SK-N-MC (cell line): ENCODE results near the gene INPP5A.

Experiments
- DNase-seq: peaks from one replicate; pipeline ENCODE4 v3.0.0-alpha.2; 2011; ENCODE audit warnings: low read depth, low spot score
- H3K27ac ChIP-seq: fragments of 200-600 bp; sonication (generic); 2 replicates; pipeline ENCODE4 v1.5.1; 2016; ENCODE audit warnings: mixed run types
- H3K36me3 ChIP-seq: fragments of 200-600 bp; sonication (generic); 2 replicates; pipeline ENCODE4 v1.6.1; 2017; ENCODE audit warnings: antibody characterized with exemption, low read length, mixed read lengths; ENCODE audit not compliant: insufficient read depth
- H3K4me3 ChIP-seq: fragments of 200-600 bp; sonication (generic); 2 replicates; pipeline ENCODE4 v1.5.1; 2016
- H3K9ac ChIP-seq: fragments of 200-600 bp; sonication (generic); 2 replicates; pipeline ENCODE4 v1.8.0; 2017; ENCODE audit warnings: mixed run types, mixed read lengths; ENCODE audit not compliant: insufficient read length
- H3K9me3 ChIP-seq: fragments of 200-600 bp; sonication (generic); 2 replicates; pipeline ENCODE4 v1.6.1; 2017; ENCODE audit warnings: low read depth, mild to moderate bottlenecking, antibody characterized with exemption, low read length, moderate library complexity, mixed read lengths
- EZH2 ChIP-seq: fragments of 200-600 bp; sonication (generic); IDR thresholded peaks from one replicate; pipeline ENCODE4 v1.6.1; 2017; ENCODE audit warnings: antibody characterized with exemption
- FOXP2 ChIP-seq: optimal IDR thresholded peaks from 2 replicates; pipeline ENCODE3; 2011; ENCODE audit warnings: mild to moderate bottlenecking, moderate library complexity; ENCODE audit not compliant: insufficient read depth; ENCODE audit errors: extremely low read length, control extremely low read depth
- POLR2AphosphoS5 ChIP-seq: IDR thresholded peaks from 2 replicates; pipeline ENCODE4 v1.6.1; 2012; ENCODE audit warnings: mild to moderate bottlenecking, low read depth, low read length, borderline replicate concordance

Gene INPP5A

DNA sequence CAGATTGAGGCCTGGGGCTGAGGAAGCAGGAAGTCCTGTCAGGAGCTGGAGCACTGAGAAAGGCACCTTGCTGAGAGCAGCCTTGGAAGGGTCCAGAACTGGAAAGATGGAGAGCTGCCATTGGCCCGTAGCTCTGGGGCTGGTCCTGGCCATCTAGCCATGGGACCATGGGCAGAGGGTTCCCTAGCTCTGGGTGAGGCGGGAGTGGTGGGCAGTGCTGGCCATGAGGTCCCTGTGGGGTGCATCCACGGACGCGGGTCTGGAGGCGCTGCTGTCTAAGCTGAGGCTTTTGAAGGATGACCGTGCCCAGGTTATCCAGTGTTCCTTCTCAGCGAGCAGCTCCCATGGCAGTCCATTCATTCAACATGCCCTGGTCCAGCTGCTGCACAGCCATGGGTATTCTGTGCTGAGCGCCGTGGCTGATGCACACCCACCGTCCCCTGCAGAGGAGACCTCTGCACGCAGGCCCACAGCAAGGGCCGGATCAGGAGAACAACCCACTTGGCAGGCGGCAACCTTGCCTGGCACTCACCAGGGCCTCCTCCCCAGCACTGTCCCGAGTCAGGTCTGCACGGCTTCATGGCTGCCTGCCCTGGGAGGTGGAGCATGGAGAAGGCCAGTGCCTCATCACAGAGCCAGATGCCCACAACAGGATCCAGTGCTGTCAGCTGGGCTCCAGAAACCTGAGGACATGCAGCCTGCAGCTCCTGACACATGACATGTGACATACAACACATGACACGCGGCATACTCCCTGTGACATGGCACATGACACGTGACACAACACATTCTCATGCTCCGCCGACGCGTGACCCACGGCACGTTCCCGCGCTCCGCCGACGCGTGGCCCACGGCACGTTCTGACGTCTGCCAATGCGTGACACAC lies 121.9 kb downstream of the INPP5A start:
- Histone ChIP-seq H3K36me3 (no peaks in the 10 kb centered on the region), H3K27ac (no peak overlapping the region), H3K4me3 (no peak overlapping the region), H3K9me3 (no peaks in the 10 kb centered on the region), H3K9ac (no peak overlapping the region)
- DNase-seq: no peak
- TF ChIP-seq FOXP2 (no peak), EZH2 (no peak), POLR2AphosphoS5 (no peak)

DNA sequence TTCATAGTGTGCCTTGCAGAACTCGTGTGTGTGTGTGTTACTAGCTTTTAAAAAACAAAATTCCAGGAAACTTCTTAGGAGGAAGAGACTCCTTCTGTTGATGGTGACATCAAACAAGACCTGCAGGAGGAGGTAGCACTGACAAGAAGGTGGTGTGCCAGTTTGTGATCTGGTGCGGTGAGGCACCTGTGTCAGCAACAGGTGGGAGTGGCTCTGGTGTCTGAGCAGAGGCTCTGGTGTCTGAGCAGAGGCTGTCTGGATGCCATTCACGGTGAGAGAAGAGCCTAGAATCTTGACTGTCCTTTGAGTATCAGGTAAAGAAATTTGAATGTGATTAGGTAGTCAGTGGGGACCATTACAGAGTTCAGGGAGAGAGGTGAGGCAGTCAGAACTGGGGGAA lies 122.8 kb downstream of the INPP5A start:
- Histone ChIP-seq H3K36me3 (no peaks in the 10 kb centered on the region), H3K27ac (no peak overlapping the region), H3K9me3 (no peaks in the 10 kb centered on the region), H3K4me3 (no peak overlapping the region), H3K9ac (no peak overlapping the region)
- TF ChIP-seq FOXP2 (no peak), POLR2AphosphoS5 (no peak)
- no peak for DNase-seq

DNA sequence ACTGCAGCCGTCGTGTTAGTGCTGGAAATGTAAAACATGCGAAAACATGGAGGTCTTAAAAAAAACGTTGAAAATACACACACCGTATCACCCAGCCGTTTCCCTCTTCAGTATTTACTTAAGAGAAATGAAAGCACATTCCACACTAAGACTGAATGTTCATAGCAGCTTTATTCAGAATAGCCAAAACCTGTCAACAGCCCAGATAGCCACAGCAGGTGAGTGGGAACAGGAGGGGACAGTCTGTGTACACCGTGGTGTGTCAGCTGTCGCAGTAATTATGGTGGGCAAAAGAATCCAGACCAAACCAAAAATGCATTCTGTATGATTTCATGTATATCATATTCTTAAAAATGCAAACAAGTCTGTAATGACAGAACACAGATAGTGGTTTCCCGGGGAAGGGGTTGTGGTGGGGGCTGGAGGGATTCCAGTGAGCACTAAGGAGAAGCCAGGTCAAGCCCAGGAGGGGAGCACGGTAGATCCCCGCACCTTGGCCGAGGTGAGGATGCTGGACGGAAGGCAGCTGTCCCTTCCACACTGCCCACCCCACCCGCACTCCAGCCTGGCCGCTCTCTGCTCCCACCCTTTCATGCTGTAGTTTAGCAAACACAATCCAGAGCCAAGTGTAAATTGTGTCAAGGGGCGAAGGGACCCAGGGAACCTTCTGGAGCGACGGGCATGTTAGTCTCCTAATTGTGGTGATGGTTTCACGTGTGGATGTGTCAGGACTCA lies 124.8 kb downstream of the INPP5A start:
- Histone ChIP-seq H3K4me3 (no peak overlapping the region), H3K9me3 (no peaks in the 10 kb centered on the region), H3K36me3 (no peaks in the 10 kb centered on the region), H3K9ac (no peak overlapping the region), H3K27ac (no peak overlapping the region)
- no peak for TF ChIP-seq FOXP2
- no peak for DNase-seq

DNA sequence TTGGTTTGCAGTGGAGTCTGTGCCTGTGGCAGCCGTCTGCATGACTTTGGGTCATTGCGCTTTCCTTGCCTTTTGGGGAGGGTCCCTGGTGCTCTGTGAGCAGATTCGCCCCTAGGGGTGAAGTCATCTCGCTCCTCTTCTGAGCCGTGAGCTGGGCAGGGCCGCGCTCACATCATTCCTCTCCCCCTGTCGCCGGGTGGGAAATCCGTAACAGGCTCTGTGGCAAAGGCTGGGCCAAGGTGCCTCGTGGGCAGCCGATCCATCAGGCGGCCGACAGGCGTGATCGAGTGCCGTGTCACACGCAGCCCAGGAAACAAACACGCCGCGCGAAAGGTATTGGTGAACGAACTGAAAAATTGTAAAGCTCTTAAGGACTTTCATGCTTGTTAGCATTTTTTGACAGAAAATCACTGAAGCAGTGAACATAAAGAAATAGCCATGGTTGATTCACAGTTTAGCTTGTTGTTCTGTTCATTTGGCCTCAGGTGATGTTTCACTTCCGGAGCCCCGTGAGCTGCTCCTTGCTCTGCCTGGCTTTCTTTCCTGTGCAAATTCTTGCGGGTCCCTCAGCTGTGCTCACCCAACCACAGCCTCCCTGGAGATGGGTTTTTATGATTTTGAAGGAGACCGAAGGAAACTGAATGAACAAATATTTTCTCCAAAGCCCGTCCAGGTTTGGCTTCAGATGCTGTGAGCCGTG lies 126.2 kb downstream of the INPP5A start:
- no peak overlapping the region for H3K27ac ChIP-seq
- H3K9me3 ChIP-seq: no peaks in the 10 kb centered on the region
- no peaks in the 10 kb centered on the region for H3K36me3 ChIP-seq
- TF ChIP-seq POLR2AphosphoS5 (no peak), FOXP2 (no peak), EZH2 (no peak)
- no peak overlapping the region for H3K9ac ChIP-seq
- DNase-seq: peak; percentile 47
- H3K4me3 ChIP-seq: peak overlapping the region; percentile 42

DNA sequence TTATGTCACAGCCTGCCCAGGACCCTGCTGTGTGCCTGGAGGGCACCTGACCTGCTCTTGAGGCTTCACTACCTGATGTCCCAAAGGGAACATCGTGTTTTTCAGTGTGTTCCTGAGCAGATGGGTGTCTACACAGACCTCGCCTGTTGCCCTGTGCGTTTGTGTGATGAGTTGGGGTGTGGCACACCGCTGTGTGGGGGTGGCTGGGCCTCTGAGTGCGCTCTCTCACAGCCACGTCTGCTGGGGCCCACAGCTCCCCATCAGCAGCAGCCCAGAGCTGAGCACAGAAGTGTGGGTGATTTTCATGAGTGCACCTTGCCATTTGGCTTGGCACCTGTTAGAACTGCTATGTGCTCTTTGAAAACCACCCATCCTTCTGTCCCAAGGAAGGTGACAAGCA lies 126.8 kb downstream of the INPP5A start:
- no peak for DNase-seq
- no peaks in the 10 kb centered on the region for H3K36me3 ChIP-seq
- TF ChIP-seq FOXP2 (no peak), POLR2AphosphoS5 (no peak), EZH2 (no peak)
- peak overlapping the region; percentile 42 for H3K4me3 ChIP-seq
- H3K9ac ChIP-seq: no peak overlapping the region
- no peak overlapping the region for H3K27ac ChIP-seq
- H3K9me3 ChIP-seq: no peaks in the 10 kb centered on the region

DNA sequence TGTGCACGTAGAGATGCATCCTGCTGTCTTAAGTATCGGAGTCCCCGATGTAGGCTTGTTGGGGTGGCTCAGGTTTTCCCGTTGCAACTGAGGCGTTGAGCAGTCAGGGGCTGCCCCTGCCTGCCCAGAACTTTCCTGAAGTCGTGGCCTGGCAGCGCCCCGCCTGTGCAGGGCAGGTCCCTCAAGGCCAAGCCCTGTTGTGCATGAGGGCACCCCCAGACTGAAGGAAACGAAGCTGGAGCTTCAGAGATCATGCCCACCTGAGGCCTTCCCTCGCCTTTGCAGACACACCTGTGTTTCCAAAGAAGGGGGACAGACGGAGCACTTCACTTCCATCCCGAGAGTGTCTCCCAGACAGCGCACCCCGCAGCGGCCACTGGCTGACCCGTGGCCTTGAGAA lies 127.3 kb downstream of the INPP5A start:
- no peak overlapping the region for H3K4me3 ChIP-seq
- no peak for DNase-seq
- TF ChIP-seq FOXP2 (no peak), EZH2 (no peak), POLR2AphosphoS5 (no peak)
- H3K27ac ChIP-seq: no peak overlapping the region
- H3K36me3 ChIP-seq: no peaks in the 10 kb centered on the region
- no peaks in the 10 kb centered on the region for H3K9me3 ChIP-seq
- no peak overlapping the region for H3K9ac ChIP-seq

DNA sequence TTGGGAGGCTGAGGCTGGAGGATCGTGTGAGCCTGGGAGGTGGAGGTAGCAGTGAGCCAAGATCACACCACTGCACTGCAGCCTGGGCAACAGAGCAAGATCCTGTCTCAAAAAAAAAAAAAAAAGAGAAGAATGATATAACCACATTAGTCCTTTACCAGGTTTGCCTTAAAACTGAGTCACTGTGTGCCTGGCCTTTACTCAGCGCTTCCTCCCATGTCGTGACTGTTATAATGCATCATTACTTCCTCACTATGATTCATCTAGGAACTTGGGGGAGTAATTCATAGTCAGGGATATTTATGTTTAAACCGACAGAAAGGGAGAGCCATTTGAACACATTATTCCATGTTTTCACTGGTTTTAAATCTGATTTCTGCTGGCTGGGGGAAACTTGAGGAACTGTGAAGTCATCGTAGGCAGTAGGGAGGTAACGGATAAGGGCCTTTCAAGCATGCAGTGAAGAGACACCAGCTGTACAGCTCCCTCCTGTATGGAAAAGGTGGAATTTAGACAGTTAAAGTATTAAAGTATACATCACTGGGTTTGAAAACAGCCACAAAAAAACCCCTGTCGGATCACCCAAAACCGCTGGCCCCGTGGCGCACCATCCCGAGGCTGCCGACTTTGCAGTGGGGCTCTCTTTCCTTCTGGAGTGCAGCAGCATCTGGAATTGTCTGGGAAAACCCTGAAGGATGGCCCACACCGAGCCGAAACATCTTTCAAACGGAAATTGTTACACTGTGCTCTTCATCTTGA lies 128.5 kb downstream of the INPP5A start:
- Histone ChIP-seq H3K4me3 (no peak overlapping the region), H3K9ac (no peak overlapping the region), H3K27ac (no peak overlapping the region), H3K36me3 (no peaks in the 10 kb centered on the region), H3K9me3 (no peaks in the 10 kb centered on the region)
- TF ChIP-seq FOXP2 (no peak), EZH2 (no peak), POLR2AphosphoS5 (no peak)
- no peak for DNase-seq

DNA sequence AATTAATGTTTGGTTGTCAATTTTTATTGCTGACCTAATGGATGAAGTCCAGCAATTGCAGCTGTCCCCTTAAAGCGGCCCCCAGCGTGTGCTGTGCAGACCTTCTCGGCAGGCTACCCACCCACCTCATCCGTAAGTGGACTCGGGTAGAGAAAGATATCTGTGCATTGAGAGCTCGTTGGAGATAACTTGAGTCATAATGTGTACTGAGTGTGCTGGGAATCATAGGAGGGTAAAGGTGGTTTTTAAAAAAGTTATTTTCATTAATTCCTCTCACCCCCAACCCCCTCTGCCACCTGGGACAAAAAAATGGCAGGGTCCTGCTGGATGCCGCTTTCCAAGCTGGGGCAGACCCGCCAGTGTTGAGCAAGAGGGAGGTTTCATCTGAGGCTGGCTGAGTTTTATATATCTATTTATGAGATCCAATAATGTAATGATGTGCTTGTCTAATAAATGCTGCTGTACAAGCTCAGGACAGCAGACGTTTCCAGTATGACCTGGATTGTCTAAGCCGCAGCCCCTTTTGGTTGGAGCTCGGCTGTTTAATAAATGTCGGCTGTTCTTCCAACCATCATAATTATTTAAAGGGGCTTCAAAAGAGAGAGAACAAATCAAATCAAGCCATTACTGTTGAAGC lies 129.2 kb downstream of the INPP5A start:
- H3K4me3 ChIP-seq: no peak overlapping the region
- H3K27ac ChIP-seq: no peak overlapping the region
- TF ChIP-seq EZH2 (no peak), POLR2AphosphoS5 (no peak), FOXP2 (no peak)
- H3K9me3 ChIP-seq: no peaks in the 10 kb centered on the region
- no peaks in the 10 kb centered on the region for H3K36me3 ChIP-seq
- DNase-seq: no peak
- no peak overlapping the region for H3K9ac ChIP-seq
